Activated B cell treated with CpG ODN at 0.5 μM for 24 hours (primary cell): ENCODE measurements around the gene SEC61A1. TPM values are rescaled to one million over a fixed set of nuclear protein-coding genes. Genes with fewer than 3 reads are reported as not detected.

Experiments
- ATAC-seq: fragments of 200-7000 bp; cut with Tn5 transposase; one replicate; pipeline ENCODE4 v1.10.0; 2021; ENCODE audit warnings: low read depth, mild to moderate bottlenecking, moderate library complexity
- CTCF ChIA-PET: fragments of 350-600 bp; sonication (Branson Sonifier 250); formaldehyde crosslinking; loops from one replicate; lab custom pipeline; 2021; ENCODE audit warnings: antibody characterized with exemption; lab: Charles Lee
- POLR2A ChIA-PET: fragments of 350-600 bp; sonication (Branson Sonifier 250); formaldehyde crosslinking; loops from one replicate; lab custom pipeline; 2021; ENCODE audit warnings: antibody characterized with exemption; lab: Charles Lee
- DNase-seq: peaks from one replicate; pipeline ENCODE4 v3.0.0; 2022
- H3K27ac Mint-ChIP-seq: one replicate; pipeline ENCODE4 v1.8.0; 2020; ENCODE audit warnings: mixed read lengths
- H3K27me3 Mint-ChIP-seq: one replicate; pipeline ENCODE4 v1.8.0; 2021; ENCODE audit warnings: mixed read lengths
- H3K36me3 Mint-ChIP-seq: one replicate; pipeline ENCODE4 v1.8.0; 2021; ENCODE audit warnings: low read depth, mixed read lengths
- H3K4me1 Mint-ChIP-seq: one replicate; pipeline ENCODE4 v1.8.0; 2021; ENCODE audit warnings: mixed read lengths
- H3K4me3 Mint-ChIP-seq: one replicate; pipeline ENCODE4 v1.8.0; 2020; ENCODE audit warnings: mild to moderate bottlenecking, mixed read lengths
- H3K9me3 Mint-ChIP-seq: one replicate; pipeline ENCODE4 v1.8.0; 2020; ENCODE audit warnings: mixed read lengths
- CTCF ChIP-seq: fragments of 200-600 bp; IDR thresholded peaks from one replicate; pipeline ENCODE4 v1.8.0; 2022; ENCODE audit warnings: antibody characterized with exemption, mild to moderate bottlenecking
- intact Hi-C: fragments of 100-400 bp; cut with micrococcal nuclease; formaldehyde crosslinking; loops from one replicate; pipeline ENCODE4 v1.15.1; 2024
- total RNA-seq: library from RNA; stranded (reverse); gene quantifications from 2 replicates; pipeline ENCODE4 v1.2.3, GENCODE V29; 2022

Gene SEC61A1
- total RNA-seq, 1 donor from 2014 or later = 84.0 TPM

DNA sequence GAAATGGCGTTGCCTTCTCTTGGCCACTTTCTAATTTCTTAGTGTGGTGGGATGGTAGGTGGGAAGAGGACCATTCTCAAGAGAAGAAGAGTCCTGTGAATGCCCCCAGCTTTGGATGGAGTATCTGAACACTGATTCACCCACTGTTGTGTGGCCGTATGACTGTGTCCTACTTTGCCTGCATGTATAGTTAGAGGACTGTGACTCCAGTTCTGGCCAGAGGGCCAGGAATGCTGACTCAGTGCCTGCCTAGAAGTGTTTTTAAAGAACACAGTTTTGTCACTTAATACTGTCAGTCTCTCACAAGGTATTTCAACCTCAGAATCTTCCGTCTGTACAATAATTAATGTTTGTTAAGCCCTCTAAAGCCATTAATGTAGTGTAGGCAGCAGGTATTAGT is 2.1 kb downstream of the SEC61A1 start:
- Mint-ChIP-seq H3K27me3 (no peaks in the 10 kb centered on the region), H3K27ac (no peak overlapping the region), H3K9me3 (no peaks in the 10 kb centered on the region), H3K4me3 (peak overlapping the region; percentile 96), H3K36me3 (peaks cover 58% of the 10 kb centered on the region), H3K4me1 (peaks cover 41% of the 10 kb centered on the region)
- TF ChIP-seq CTCF = no peak
- DNase-seq = no peak
- CTCF ChIA-PET = no interaction called here
- POLR2A ChIA-PET = interaction anchor here (1.3 kb wide), 1 partner anchor 457 kb away, joined by 3 read pairs; no protein-coding TSS in a partner anchor
- no peak for ATAC-seq
- intact Hi-C loops = loop anchor here (2.0 to 10.0 kb wide), 10 partner anchors 14 to 1580 kb away; partner anchors contain the start of genes CHCHD6, HMCES, IFT122 and RAB7A

- CTCF ChIA-PET = interaction anchor here (1.6 kb wide), 1 partner anchor 18 kb away, joined by 4 read pairs; no protein-coding TSS in a partner anchor
- Mint-ChIP-seq H3K4me1 (peaks cover 37% of the 10 kb centered on the region), H3K36me3 (peaks cover 77% of the 10 kb centered on the region), H3K27me3 (no peaks in the 10 kb centered on the region), H3K9me3 (no peaks in the 10 kb centered on the region), H3K4me3 (no peak overlapping the region), H3K27ac (no peak overlapping the region)
- DNase-seq (no peak), ATAC-seq (no peak)
- no peak for TF ChIP-seq CTCF
- intact Hi-C loops = loop anchor here (10.0 kb wide), 1 partner anchor 1581 kb away; the partner anchor contains the start of gene ZXDC
- POLR2A ChIA-PET = no interaction called here
These were observed 4.0 kb downstream of the SEC61A1 start for GRCh38 chr3:128056258-128056657.

GRCh38 chr3:128060473-128061381 is 8.5 kb downstream of the SEC61A1 start:
- Mint-ChIP-seq H3K9me3 (no peaks in the 10 kb centered on the region), H3K4me3 (no peak overlapping the region), H3K4me1 (peaks cover under 1% of the 10 kb centered on the region), H3K27ac (no peak overlapping the region), H3K36me3 (peaks cover 91% of the 10 kb centered on the region), H3K27me3 (no peaks in the 10 kb centered on the region)
- no peak for TF ChIP-seq CTCF
- no peak for ATAC-seq
- ChIA-PET POLR2A (no interaction called here), CTCF (interaction anchor here (1.4 kb wide), 1 partner anchor 8 kb away, joined by 3 read pairs; no protein-coding TSS in a partner anchor)
- DNase-seq = no peak
- intact Hi-C loops = no loop called here

- Mint-ChIP-seq H3K36me3 (peaks cover 92% of the 10 kb centered on the region), H3K27me3 (no peaks in the 10 kb centered on the region), H3K27ac (no peak overlapping the region), H3K4me1 (no peaks in the 10 kb centered on the region), H3K4me3 (no peak overlapping the region), H3K9me3 (no peaks in the 10 kb centered on the region)
- intact Hi-C loops = no loop called here
- POLR2A ChIA-PET = no interaction called here
- ATAC-seq = no peak
- TF ChIP-seq CTCF = no peak
- CTCF ChIA-PET = no interaction called here
- DNase-seq = no peak
These were observed 10.0 kb downstream of the SEC61A1 start for GRCh38 chr3:128062033-128062745.

- no peak for TF ChIP-seq CTCF
- H3K4me3 Mint-ChIP-seq = no peak overlapping the region
- no peaks in the 10 kb centered on the region for H3K4me1 Mint-ChIP-seq
- DNase-seq = no peak
- ChIA-PET POLR2A (no interaction called here), CTCF (no interaction called here)
- intact Hi-C loops = no loop called here
- no peaks in the 10 kb centered on the region for H3K27me3 Mint-ChIP-seq
- no peaks in the 10 kb centered on the region for H3K9me3 Mint-ChIP-seq
- no peak for ATAC-seq
- no peak overlapping the region for H3K27ac Mint-ChIP-seq
- H3K36me3 Mint-ChIP-seq = peaks cover 96% of the 10 kb centered on the region
These were observed 11.6 kb downstream of the SEC61A1 start for GRCh38 chr3:128063865-128064264.
